ENCODE measurements around the gene RYK.

The RYK gene

GRCh38 chr3:134211797-134212196 lies 38.9 kb downstream of the RYK start:
- TF ChIP-seq CTCF (IDR thresholded peaks at IDR 0.05) = peak; percentile 65

- no peak for TF ChIP-seq CTCF (IDR thresholded peaks at IDR 0.05)
Measured at GRCh38 chr3:134205451-134205850, 45.2 kb downstream of the RYK start.

DNA sequence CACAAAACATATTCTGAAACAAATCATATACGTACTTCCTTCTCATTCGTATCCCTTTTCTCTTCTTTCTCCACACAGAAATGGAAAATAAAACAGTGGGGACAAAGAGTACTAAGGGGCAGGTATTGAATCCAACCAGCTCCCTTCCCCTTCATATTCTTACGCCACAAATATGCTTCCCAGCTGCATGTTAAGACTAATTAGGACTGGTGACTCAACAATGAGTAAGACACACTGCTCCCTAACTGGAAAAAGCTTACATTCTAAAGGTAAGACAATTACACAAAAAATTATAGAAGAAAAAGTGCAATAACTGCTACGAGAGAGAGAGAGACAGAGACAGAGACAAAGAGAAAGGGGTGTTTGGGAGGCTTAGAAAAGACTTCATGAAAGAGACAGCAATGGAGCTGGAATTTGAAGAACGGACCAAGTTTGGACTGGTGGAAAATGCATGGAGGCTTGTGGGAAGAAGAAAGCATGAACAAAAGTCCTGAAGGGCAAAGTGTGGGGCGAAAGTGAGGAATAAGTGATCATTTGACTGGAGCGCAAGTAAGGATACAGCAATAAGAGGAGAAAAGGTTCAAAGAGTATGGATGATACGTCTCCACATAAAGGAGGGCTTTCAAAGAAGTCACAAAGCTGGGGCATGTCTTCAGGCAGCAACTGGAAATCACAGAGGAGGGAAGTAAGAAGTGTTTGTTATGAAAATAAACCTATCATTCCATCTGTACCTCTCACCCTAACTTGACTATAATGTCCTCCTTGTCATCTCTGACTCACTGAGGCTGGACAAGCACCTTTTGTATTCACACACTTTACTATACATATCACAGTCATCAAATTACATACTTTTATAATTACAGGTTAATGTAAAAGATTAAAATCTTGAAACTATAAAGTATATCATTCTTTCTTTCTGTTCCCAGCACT lies 49.2 kb downstream of the RYK start:
- TF ChIP-seq CTCF (IDR thresholded peaks at IDR 0.05) = no peak

DNA sequence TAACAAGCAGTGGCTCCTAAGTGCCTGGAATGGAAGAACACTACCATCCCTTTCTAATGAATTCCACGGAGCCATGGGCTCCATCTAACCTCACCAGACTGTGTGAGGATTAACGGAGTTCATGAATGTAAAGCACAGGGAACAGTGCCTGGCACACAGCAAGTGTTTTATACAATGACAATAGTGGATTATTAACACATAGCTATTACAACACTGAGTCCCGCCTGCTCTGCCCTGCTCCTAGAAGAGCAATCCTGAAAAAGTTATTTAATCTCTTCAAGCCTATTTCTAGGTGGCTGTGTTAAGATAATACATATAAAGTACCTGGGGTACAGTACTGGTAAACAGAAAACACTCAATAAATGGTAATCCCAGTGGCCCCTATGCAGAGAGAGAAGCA lies 51.4 kb downstream of the RYK start:
- TF ChIP-seq CTCF (IDR thresholded peaks at IDR 0.05) = no peak

GRCh38 chr3:134198414-134198813 lies 52.2 kb downstream of the RYK start:
- no peak for TF ChIP-seq CTCF (IDR thresholded peaks at IDR 0.05)

- peak; percentile 84 for TF ChIP-seq CTCF (IDR thresholded peaks at IDR 0.05)
Measured at GRCh38 chr3:134197681-134198261, 52.9 kb downstream of the RYK start.

GRCh38 chr3:134194247-134194646 lies 56.4 kb downstream of the RYK start:
- no peak for TF ChIP-seq CTCF (IDR thresholded peaks at IDR 0.05)
